T follicular helper cell (primary cell): ENCODE results near the gene CD200.
"Not testable (repeated sequence)": the region's sequence is repeated elsewhere in the genome, so short reads cannot be mapped to it uniquely, and the experiment has no call there.

Experiments used
- DNase-seq: peaks from one replicate; pipeline ENCODE4 v3.0.0-alpha.2; 2020; ENCODE audit warnings: low read depth

Gene CD200

GRCh38 chr3:112390783-112391641 lies 58.1 kb downstream of the CD200 start:
- DNase-seq = no peak

DNA sequence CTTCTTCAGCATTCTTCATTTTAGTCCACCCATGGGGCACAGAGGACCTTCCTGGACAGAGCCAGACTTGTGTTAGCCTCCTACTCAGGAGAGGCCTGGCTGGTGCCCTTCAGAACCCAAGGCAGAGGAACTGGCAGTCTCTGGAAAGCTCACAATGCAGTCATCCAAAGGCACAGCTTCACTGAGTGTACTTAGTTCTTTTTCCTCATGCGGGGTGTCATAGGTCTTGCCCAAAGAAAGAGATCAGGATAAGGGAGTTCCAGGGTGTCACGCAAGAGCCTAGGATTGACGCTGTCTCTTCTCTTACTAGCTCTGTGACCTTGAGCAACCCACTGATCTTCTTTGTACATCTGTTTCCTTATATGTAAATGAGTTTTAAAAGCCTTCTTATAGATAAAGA lies 58.7 kb downstream of the CD200 start:
- DNase-seq = no peak

DNA sequence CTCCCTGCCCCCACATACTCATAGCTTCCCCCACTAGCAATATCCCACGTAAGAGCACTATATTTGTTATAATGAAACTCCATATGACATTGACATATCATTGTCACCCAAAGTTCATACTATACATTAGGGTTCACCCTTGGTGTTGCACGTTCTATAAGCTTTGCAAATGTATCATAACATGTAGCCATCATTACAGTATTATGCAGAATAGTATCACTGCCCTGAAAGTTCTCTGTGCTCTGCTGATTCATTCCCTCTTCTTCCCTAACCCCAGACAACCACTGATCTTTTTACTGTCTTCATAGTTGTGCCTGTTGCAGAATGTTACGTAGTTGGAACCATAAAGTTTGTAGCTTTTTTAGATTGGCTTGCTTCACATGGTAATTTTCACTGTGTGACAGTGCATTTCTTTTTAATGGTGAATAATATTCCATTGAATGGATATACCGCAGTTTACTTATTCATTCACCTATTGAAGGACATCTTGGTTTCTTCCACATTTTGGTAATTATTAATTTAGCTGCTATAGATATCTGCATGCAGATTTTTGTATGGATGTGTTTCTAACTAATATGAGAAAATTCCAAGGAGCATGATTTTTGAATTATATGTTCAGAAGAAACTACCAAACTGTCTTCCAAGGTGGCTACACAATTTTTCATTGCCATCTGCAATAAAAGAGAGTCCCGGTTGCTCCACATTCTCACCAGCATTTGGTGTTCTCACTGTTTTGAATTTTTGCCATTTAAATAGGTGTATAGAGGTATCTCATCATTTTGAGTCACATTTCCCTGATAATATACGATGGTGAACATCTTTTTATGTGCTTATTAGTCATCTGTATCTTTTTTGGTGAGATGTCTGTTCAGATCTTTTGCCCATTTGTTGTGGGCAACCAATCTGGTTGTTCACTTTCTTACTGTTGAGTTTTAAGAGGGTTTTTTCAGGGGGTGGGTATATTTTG lies 59.7 kb downstream of the CD200 start:
- no peak for DNase-seq

DNA sequence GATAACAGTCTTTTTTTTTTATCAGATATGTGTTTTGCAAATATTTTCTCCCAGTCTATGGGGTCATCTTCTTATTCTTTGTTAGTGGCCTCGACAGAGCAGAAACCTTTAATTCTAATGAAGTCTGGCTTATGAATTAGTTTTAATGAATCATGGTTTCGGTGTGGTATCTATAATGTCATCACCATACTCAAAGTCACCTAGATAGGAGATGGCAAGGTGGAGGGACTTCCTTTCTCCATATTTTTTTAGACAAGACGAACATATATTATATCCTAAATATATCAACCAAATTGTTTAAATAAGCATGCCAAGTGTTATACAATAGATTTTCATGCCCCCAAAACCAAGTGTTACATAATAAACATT lies 60.4 kb downstream of the CD200 start:
- DNase-seq = no peak

- no peak for DNase-seq
These were observed 61.2 kb downstream of the CD200 start for GRCh38 chr3:112394003-112394640.

- no peak for DNase-seq
These were observed 62.4 kb downstream of the CD200 start for GRCh38 chr3:112395181-112395895.

DNA sequence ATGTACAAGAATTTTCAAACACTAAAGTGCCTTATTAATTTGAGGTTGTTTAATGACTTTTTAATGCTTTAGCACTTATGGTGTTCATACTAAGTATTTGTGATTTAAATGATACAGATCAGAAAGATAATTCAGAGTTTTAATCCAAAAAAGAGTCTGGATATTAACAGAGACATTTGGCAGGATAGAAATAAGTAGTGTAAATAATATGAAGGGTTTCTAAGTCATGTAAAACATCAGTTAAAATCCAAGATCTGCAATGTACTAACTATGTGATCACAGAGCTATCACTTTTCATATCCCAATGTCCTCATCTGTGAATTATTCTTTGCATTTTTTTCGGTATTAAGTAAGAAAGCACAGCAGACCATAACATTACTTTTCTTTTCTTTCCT lies 62.9 kb downstream of the CD200 start:
- DNase-seq = no peak

- no peak for DNase-seq
These were observed 64.6 kb downstream of the CD200 start for GRCh38 chr3:112397556-112397955.

DNA sequence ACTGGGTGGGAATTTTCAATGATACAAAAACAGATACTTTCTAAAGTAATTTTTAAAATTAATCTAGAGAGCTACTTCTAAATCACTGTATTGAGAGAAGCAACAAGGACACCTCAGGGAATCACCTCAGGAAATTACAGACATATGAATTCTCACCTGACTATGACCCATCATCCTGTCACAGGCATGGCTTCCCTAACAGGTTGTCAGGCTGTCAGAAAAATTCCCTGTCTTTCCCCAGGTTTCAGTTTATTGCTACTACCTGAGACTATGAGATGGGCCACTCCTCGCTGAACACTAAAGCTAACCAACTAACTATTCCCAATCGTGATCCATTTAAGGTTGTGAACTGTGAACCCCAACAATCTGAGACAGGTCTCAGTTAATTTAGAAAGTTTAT lies 66.1 kb downstream of the CD200 start:
- DNase-seq = no peak

- DNase-seq = not testable (repeated sequence)
These were observed 66.6 kb downstream of the CD200 start for GRCh38 chr3:112399554-112399953.

DNA sequence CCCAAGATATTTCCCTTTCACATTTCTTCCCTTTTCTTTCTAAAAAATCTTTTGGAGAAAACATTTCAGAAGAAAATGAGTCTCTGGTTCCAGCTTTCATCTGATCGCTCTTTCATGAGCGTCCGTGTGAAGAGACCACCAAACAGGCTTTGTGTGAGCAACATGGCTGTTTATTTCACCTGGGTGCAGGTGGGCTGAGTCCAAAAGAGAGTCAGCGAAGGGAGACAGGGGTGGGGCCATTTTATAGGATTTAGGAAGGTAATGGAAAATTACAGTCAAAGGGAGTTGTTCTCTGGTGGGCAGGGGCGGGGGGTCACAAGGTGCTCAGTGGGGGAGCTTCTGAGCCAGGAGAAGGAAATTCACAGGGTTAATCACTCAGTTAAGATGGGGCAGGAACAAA lies 67.4 kb downstream of the CD200 start:
- not testable (repeated sequence) for DNase-seq

DNA sequence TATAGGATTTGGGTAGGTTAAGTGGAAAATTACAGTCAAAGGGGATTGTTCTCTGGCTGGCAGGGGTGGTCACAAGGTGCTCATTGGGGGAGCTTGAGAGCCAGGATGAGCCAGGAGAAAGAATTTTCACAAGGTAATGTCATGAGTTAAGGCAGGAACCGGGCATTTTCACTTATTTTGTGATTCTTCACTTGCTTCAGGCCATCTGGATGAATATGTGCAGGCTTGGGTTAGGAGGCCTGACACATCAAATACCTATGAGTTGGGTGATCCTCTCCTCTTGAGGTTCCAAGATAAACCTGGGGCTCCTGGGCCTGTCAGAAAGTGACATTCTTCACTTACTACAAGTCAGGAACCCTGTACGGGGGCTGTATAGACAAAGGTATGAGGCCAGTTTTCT lies 68.7 kb downstream of the CD200 start:
- no peak for DNase-seq

DNA sequence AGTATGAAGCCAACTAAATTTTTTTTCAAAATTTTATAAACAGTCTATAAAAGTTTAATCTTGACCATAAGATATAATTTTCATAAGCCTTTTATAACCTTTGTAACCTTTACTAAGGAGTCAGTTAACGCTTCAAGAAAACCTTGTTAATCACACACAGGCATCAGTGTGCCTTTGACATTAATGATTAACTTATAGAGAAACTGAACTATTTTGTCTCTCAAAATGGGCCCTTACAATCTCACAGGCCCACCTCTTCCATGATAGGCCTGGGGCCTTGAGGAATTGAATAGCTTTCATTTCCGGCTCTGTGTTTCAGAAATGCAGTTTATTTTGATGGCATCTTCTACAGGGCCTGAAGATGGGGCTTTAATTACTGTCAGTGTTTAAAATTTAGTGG lies 70.1 kb downstream of the CD200 start:
- DNase-seq = no peak

GRCh38 chr3:112404924-112405549 lies 72.1 kb downstream of the CD200 start:
- DNase-seq = not testable (repeated sequence)

GRCh38 chr3:112405845-112406244 lies 72.9 kb downstream of the CD200 start:
- DNase-seq = no peak

GRCh38 chr3:112407214-112407887 lies 74.4 kb downstream of the CD200 start:
- no peak for DNase-seq

DNA sequence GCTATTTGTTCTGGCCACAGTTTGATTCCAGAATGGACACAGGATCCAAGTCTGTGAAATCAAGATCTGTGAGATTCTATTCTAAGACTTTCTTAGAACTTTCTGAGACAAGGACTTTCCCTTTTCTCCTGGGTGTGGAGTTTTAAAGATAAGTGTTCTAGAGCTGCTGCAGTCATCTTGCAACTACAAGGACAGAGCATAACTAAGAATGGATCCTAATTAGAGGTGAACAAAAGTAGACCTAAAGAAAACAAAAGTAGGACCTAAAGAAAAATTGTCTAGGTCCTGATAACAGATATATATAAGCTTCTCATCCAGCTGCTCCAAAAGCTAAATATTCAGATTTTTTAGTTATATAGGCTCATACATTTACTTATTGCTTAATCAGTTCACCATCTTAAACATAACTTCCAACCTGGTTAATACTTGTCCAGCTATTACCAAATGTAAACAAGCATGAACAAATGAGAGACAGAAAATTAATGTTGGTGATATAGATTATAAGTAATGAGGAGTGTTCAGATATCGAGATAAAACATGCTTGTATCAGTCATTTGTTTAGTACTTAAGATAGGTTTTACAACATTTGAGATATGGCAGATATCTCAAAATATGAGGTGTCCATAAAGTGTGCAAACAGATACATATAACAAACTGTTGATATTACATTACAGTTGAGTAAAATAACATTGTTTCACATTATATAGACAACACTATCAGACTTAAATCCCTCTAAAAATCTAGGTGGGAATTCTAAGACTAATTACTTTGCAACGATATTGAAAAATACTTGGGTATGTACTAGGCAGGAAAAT lies 75.1 kb downstream of the CD200 start:
- DNase-seq = no peak

DNA sequence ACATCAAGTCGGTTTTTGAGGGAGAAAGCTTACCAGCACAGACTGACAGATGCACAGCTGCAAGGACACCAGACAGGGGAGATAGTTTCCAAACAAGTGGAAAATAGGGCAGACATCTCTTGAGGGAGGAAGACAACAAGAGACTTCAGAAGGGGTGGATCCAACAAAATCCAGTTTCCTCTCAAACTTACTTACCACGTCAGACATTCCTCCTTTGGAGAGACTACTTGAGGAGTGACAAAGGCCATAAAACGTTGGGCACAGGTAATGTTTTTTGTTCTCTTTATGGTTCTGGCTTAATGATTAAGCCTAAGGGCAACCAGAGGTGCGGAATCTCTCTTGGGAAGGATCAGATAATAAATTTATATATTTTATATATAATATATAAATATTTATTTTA lies 76.1 kb downstream of the CD200 start:
- no peak for DNase-seq

- DNase-seq = no peak
These were observed 78.5 kb downstream of the CD200 start for GRCh38 chr3:112411425-112411824.
